GM12874 (cell line): ENCODE results near the gene RGS19.

Experiments
- CTCF ChIP-seq: IDR thresholded peaks from 2 replicates; pipeline ENCODE4 v1.5.1; 2011; ENCODE audit warnings: low read depth, mild to moderate bottlenecking, control low read depth, low read length, moderate library complexity; ENCODE audit not compliant: insufficient read depth

The RGS19 gene

GRCh38 chr20:64079273-64080012, at the start of gene RGS19:
TSS of gene RGS19 (minus strand) at chr20:64079518. CDS start at chr20:64076886, 2,632 bp downstream.
- no peak for TF ChIP-seq CTCF

- TF ChIP-seq CTCF = no peak
These were observed 42.3 kb upstream of the RGS19 start for GRCh38 chr20:64121586-64121985.

GRCh38 chr20:64119681-64120341, 40.5 kb upstream of the RGS19 start:
- TF ChIP-seq CTCF = no peak

GRCh38 chr20:64119301-64119680, 40.0 kb upstream of the RGS19 start:
- no peak for TF ChIP-seq CTCF

- no peak for TF ChIP-seq CTCF
These were observed 37.5 kb upstream of the RGS19 start for GRCh38 chr20:64116541-64117431.

GRCh38 chr20:64116016-64116415, 36.7 kb upstream of the RGS19 start:
- TF ChIP-seq CTCF = no peak
